T-helper 17 cell (primary cell): ENCODE data around the gene HOXB6. TPM values are rescaled to one million over a fixed set of nuclear protein-coding genes. Genes with fewer than 3 reads are reported as not detected.

Source experiments
- ATAC-seq: fragments of 150-1000 bp; cut with Tn5 transposase; 2 replicates; pipeline ENCODE4 v1.10.0; 2021; ENCODE audit warnings: mild to moderate bottlenecking, moderate library complexity
- DNase-seq, 3 donors: peaks; one replicate each; pipeline versions ENCODE4 v3.0.0 to v3.0.0-alpha.2; 2020 to 2021
- H3K9me3 ChIP-seq: one replicate; pipeline ENCODE4 v1.7.0; 2013; ENCODE audit warnings: low read length, mild to moderate bottlenecking; ENCODE audit not compliant: control insufficient read depth, poor library complexity, severe bottlenecking
- H3K27ac Mint-ChIP-seq: one replicate; pipeline ENCODE4 v1.8.0; 2022; ENCODE audit warnings: mild to moderate bottlenecking, moderate library complexity, mixed read lengths
- H3K27me3 Mint-ChIP-seq: one replicate; pipeline ENCODE4 v1.8.0; 2022; ENCODE audit warnings: mixed read lengths
- H3K36me3 Mint-ChIP-seq: one replicate; pipeline ENCODE4 v1.8.0; 2022; ENCODE audit warnings: low read depth, mixed read lengths
- H3K4me1 Mint-ChIP-seq: one replicate; pipeline ENCODE4 v1.8.0; 2022; ENCODE audit warnings: mild to moderate bottlenecking, mixed read lengths
- H3K4me3 Mint-ChIP-seq: one replicate; pipeline ENCODE4 v1.8.0; 2022; ENCODE audit warnings: mild to moderate bottlenecking, moderate library complexity, mixed read lengths
- total RNA-seq, 4 donors: library from RNA in 2 of 4; stranded (reverse) in 2 of 4; gene quantifications; one replicate each; pipeline ENCODE4 v1.2.3 and lab custom pipeline; 2022 to 2026

Gene HOXB6
- total RNA-seq, 2 donors from 2014 or later: not detected

DNA sequence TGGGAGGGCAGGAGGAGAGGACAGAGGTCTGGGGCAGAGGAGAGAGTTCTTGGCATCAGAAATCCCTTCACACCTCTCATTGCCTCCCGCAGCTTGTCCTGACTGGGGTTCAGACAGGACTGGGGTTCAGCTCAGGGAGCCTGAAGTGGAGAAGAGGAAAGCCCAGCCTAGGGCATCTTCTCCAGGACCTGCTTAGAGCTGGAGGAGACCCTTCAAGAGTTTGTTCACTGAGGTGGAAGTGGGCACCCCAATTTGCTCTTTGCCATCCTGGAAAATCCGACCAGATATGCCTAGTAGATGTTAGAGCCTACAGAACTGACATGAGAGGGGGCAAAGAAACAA is 16.7 kb downstream of the HOXB6 start:
- H3K27me3 Mint-ChIP-seq: peaks cover 92% of the 10 kb centered on the region
- ATAC-seq: no peak
- peaks cover 2% of the 10 kb centered on the region for H3K36me3 Mint-ChIP-seq
- no peaks in the 10 kb centered on the region for H3K9me3 ChIP-seq
- no peak for DNase-seq
- peaks cover 31% of the 10 kb centered on the region for H3K4me1 Mint-ChIP-seq
- no peak overlapping the region for H3K27ac Mint-ChIP-seq
- no peak overlapping the region for H3K4me3 Mint-ChIP-seq

DNA sequence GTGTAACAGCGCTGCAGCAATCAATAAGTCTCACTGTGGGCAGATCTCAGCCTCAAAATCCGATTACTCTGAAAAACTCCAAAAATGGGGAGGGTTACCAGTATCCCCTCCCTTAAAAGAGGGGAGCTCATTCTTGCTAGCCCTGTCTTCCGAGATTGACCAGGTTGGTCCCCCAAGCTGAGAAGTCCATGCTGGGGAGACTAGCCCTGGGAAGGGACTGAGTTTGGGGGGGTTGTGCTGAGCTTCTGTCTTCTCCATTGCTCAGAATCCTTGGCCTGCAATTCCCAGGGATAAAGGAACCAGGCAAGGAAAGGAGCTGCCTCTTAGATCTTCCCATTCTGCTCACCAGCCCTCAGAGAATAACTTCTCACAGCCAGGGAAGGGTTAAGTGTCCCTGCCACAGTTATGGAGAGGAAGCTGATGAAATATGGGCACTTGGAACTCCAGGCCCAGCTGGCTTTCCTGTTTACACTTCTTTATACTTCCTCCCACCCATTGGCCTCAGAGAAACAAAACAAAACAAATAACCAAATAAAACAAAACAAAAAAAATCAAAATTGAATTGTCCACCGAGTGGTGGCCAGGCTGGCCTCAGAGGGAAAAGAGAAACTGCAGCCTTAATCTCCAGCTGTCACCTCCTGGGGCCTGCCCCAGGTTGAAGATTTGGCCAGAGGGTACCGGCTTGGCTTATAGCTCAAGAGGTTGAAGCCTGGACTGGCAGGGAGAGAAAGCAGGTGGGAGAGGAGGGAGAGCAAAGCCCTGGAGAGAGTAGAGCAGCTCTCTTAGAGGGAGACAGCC is 17.3 kb downstream of the HOXB6 start:
- Mint-ChIP-seq H3K27ac (no peak overlapping the region), H3K4me1 (peaks cover 28% of the 10 kb centered on the region), H3K27me3 (peaks cover 92% of the 10 kb centered on the region), H3K36me3 (peaks cover 2% of the 10 kb centered on the region), H3K4me3 (no peak overlapping the region)
- no peaks in the 10 kb centered on the region for H3K9me3 ChIP-seq
- ATAC-seq (no peak), DNase-seq (no peak)

DNA sequence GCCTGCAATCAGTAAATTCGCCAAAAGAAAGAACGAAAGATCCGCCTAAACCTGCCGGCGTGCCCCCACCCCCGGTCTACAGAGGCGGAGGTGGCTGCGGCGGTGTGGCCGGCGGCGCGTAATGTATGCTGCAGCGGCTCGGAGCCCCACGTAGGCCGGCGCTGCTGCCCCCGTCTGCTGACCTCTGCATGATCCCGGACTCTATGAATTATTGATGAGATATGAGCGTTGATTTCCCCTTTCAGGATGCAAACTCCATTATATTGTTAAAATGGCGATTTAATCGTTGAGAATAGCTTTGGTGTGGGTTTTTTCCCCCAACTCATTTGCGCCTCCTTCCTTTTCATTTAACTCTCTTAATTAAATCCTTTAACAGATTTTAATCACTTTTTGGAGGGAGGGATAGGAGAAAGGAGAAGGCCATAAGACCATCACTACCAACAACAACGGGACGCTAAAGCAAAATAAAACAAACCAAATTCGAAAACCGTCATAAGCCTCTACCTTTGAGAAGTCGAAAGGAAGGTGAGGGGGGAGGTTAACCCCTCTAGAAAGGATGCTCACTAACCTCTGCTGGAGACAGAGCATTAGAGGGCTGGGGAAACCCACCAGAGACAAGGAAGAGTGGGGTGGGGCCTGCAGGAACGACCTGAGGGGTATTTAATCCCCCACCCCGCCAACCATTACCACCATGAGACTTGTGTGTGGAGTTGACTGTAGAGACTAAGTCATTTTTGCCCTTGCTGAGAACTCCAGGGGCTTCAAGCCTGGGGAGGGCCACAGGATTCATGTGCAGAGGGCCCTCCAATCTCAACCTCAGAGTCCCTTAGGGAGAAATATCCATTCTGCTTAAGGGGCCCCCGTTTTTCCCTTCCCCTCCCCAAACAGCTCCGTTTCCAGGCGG is 18.2 kb downstream of the HOXB6 start:
- no peaks in the 10 kb centered on the region for H3K9me3 ChIP-seq
- H3K36me3 Mint-ChIP-seq: peaks cover 2% of the 10 kb centered on the region
- H3K4me1 Mint-ChIP-seq: peaks cover 29% of the 10 kb centered on the region
- H3K27me3 Mint-ChIP-seq: peaks cover 94% of the 10 kb centered on the region
- peak overlapping the region; percentile 96 for H3K27ac Mint-ChIP-seq
- no peak for DNase-seq
- H3K4me3 Mint-ChIP-seq: peak overlapping the region; percentile 96
- no peak for ATAC-seq

DNA sequence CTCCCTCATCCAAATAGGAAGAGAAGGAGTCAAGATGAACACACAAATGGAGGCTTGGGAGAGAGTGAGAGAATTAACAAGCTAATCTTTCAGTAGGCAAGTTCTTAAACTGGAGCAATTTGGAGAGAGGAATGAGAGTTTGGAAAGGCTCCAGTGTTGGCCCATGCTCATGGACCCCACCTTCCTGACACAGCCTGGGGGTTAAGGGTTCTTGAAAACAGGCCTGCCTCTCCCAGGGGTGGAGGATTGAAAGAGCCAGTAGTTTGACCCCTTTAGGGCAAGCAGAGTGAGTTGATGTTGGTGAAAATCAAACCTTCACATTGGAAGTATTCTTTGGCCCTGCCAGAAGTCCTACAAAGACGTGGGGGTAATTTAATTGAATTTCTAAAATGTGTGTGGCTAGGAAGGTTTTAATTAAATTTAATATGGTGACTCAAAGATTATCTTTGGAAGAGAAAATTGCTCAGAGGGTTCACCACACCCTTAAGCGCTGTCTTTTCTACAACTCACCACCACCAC is 20.5 kb downstream of the HOXB6 start:
- Mint-ChIP-seq H3K4me1 (peaks cover 44% of the 10 kb centered on the region), H3K4me3 (peak overlapping the region; percentile 96), H3K27ac (no peak overlapping the region), H3K36me3 (peaks cover 2% of the 10 kb centered on the region), H3K27me3 (peaks cover 94% of the 10 kb centered on the region)
- DNase-seq (no peak), ATAC-seq (no peak)
- H3K9me3 ChIP-seq: no peaks in the 10 kb centered on the region

DNA sequence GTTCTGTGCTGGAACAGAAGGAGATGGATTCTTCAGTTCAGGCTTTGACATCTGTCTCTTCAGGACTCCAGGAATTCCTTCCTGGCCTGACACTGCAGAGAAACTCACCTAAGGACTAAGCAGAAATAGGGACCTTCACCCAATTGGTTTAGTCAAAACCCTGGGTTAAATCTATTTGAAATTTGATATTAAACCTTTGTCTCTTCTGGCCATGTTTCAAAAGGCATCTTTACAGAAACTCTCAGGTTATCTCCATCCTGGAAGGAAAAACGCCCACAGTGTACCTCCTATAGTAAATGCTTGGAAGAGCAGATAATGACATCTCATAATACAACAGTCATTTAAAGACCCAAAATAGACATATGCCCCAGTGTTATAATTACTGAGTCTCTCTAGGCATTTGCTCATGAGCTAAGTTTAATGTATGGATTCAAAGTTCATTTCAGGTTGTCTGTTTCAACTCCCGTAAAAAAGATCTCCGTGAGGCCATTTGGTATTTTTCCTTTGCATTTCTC is 21.0 kb downstream of the HOXB6 start:
- H3K9me3 ChIP-seq: no peaks in the 10 kb centered on the region
- Mint-ChIP-seq H3K27me3 (peaks cover 94% of the 10 kb centered on the region), H3K36me3 (peaks cover 5% of the 10 kb centered on the region), H3K4me1 (peaks cover 49% of the 10 kb centered on the region), H3K27ac (peak overlapping the region; percentile 27), H3K4me3 (peak overlapping the region; percentile 60)
- DNase-seq (no peak), ATAC-seq (no peak)

DNA sequence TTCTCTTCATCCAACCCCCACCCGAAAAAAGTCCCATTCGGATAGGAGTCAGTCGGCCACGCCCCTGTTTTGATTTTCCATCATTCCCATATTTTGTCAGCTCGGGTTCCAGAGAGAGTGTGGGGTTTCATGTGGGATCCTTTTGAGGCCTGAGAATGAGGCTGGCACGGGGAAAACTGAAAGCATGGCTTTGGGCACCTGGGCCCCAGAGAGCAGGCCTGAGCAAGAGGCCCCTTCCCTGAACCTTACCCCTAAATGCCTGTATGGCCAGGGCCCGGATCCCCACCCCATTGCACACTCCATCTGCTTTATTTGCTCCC is 22.1 kb downstream of the HOXB6 start:
- Mint-ChIP-seq H3K4me3 (peak overlapping the region; percentile 83), H3K36me3 (peaks cover 5% of the 10 kb centered on the region), H3K4me1 (peaks cover 53% of the 10 kb centered on the region), H3K27me3 (peaks cover 84% of the 10 kb centered on the region), H3K27ac (peak overlapping the region; percentile 27)
- ATAC-seq (no peak), DNase-seq (no peak)
- H3K9me3 ChIP-seq: no peaks in the 10 kb centered on the region

DNA sequence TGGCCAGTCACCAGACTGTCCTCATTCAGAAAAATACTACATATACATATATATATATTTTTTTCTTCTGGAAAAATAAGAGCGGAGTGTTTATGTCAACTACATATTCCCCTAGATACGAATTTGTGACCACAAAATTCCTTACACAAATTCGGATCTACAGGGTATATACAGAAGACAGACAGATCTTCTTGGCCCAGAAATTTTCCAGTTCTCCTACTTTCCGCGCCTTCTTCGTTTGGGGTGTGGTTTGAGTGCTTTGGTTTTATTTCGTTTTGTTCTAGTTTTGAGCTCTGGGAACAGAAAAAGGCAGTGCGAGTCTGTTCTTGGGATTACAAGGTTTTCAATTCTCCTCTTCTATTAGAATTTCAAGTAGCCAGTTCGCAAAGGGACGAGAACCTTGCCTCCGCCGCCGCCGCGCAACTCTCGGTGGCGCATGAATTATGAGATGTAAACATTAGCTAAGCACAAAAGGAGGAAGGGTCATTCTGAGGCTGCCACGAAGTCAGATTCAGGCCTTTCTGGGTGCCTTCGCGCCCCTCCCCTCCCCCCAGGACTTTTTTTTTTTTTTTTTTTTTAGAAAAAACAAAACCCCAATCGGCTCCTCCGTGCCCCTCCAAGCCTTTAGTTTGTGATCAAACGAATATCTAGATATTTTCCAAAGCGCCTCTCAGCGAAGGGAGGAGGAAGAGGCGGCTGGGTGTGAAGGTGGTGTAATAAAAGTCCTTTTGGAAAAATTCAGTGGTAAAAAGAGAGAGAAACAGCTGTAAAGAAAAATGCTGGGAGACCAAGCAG is 24.8 kb downstream of the HOXB6 start:
- ATAC-seq: no peak
- peaks cover 2% of the 10 kb centered on the region for H3K36me3 Mint-ChIP-seq
- H3K9me3 ChIP-seq: no peaks in the 10 kb centered on the region
- peaks cover 46% of the 10 kb centered on the region for H3K4me1 Mint-ChIP-seq
- DNase-seq: no peak
- H3K27ac Mint-ChIP-seq: no peak overlapping the region
- H3K27me3 Mint-ChIP-seq: peaks cover 57% of the 10 kb centered on the region
- peak overlapping the region; percentile 72 for H3K4me3 Mint-ChIP-seq

DNA sequence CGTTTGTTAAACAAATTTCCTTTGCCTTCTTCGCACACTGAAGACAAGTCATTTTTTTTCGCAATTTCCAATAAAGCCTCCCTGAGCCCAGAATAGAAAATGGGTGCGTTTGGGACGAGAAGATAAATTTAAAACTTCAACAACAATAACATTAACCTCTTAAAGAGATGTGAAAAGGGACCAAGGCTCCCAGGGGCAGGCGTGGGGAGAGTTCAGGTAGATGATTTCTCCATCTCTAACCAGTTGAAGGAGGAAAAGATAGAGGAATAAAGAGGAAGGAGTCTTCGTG is 25.4 kb downstream of the HOXB6 start:
- peaks cover 2% of the 10 kb centered on the region for H3K36me3 Mint-ChIP-seq
- peak overlapping the region; percentile 67 for H3K27ac Mint-ChIP-seq
- DNase-seq: no peak
- H3K27me3 Mint-ChIP-seq: peaks cover 55% of the 10 kb centered on the region
- peak overlapping the region; percentile 95 for H3K4me3 Mint-ChIP-seq
- H3K9me3 ChIP-seq: no peaks in the 10 kb centered on the region
- ATAC-seq: no peak
- H3K4me1 Mint-ChIP-seq: peaks cover 41% of the 10 kb centered on the region

DNA sequence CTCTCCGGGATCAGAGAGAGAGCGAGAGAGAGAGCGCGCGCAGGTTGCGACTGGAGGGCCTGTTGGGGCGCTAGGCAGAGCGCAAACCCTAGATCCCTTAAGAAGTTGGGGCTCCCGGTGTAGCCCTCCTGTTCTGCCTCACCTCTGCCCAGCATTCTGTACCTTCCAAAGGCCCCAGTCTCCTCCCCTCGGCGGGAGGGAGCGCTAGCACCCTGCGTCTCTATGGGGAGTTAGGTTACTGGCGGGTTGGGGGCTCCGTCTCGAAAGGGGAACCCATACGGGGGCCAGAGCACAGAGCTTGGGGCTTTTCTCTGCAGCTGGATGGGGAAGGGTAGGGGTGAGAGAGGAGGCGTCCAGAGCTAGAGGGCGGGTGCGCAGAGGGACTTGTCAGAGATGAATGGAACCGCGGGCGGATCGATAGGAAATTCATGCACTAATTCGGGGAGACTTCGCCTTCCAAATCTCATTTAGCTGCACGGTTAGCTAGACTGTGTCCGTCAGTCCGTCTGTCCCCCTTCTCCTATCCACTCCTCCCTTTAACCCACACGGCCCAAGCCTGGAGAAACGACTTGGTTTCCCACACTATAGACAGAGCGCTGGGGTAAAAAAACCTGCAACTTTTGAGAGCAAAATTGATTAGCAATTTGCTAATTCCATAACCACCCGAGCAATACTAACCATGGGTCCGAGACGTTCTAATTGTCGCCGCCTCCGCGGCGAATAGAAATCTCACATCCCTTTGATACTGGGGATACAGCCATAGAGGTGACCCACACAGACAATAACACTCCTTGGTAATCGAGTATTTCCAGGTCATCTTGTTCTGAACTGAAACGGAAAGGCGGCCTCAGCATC is 25.9 kb downstream of the HOXB6 start:
- Mint-ChIP-seq H3K27me3 (peaks cover 50% of the 10 kb centered on the region), H3K36me3 (peaks cover 2% of the 10 kb centered on the region), H3K4me1 (peaks cover 41% of the 10 kb centered on the region), H3K27ac (peak overlapping the region; percentile 67), H3K4me3 (peak overlapping the region; percentile 95)
- peak; percentile 63 for ATAC-seq
- no peak for DNase-seq
- no peaks in the 10 kb centered on the region for H3K9me3 ChIP-seq

DNA sequence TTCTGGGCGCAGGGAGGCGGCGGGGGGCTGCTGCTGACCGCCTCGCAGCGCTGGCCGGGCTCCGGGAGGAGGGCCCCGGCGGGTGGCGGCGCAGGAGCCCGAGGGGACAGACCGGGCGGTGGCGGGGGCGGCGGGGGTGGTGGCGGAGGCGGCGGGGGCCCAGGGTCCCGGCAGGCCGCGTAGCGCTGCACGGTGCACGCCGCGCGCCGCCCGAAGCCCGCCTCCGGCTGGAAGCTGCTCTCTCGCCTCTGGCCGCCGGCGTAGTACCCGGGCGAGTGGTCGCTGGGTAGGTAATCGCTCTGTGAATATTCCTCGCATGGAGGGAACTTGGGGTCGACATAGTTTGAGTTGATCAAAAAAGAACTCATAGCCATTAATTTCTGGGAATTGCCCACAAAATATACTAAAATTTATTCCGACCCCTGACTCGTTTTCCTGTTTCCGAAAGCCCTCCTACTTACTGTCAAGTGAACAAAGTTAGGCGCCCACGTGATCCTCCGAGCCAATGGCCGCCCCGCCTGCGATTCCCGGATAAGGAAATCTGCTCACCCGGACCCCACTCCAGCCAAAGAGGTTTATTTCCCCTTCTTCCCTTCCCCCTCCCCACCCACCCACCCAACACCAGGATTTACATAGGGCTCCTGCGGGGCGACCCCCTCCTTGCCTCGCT is 26.7 kb downstream of the HOXB6 start, which contains the start of gene HOXB4:
Gene HOXB4 (minus strand): TSS at position 405 of the 670 bp plus-strand sequence. CDS start 31 bp downstream, at position 374.
- H3K36me3 Mint-ChIP-seq: peaks cover 2% of the 10 kb centered on the region
- DNase-seq (peak in 2 of 3 donors; percentile 56 to 60), ATAC-seq (peak; percentile 86)
- peaks cover 43% of the 10 kb centered on the region for H3K27me3 Mint-ChIP-seq
- peaks cover 46% of the 10 kb centered on the region for H3K4me1 Mint-ChIP-seq
- no peaks in the 10 kb centered on the region for H3K9me3 ChIP-seq
- peak within 1 kb of the TSS; percentile 95 for H3K4me3 Mint-ChIP-seq
- peak within 1 kb of the TSS; percentile 67 for H3K27ac Mint-ChIP-seq

DNA sequence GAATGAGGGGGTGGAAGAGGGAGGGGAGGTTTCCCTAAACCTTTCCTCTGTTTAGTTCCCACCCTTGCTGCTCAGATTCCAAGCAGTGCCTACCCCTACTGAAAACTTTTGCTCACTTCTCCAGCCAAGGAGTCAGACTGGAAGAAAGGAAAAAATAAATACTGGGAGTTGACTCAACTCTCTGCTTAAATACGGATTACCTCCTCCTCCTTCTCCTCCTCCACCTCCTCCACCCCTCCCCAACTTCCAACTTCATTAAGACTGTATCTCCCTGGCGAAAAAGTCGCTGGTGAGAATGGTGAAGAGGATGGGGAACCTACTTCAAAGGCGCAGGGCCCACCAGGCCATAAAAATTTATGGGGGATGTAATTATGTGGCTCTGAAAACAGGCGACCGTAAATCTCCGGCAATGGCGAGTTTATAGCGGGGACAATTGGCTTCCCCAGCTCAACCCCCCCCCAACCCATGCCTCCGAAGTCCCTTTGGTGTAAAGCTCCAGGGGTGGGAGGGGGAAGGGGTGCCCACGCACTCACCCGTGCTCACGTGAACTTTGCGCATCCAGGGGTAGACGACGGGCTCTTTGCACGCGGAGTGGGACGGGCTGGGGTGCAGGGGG is 27.3 kb downstream of the HOXB6 start:
- DNase-seq (no peak), ATAC-seq (peak; percentile 14)
- Mint-ChIP-seq H3K27me3 (peaks cover 36% of the 10 kb centered on the region), H3K27ac (no peak overlapping the region), H3K36me3 (peaks cover 2% of the 10 kb centered on the region), H3K4me3 (peak overlapping the region; percentile 81), H3K4me1 (peaks cover 43% of the 10 kb centered on the region)
- H3K9me3 ChIP-seq: no peaks in the 10 kb centered on the region
